Measurements from ENCODE around the gene CYBA. TPM values are rescaled to one million over a fixed set of nuclear protein-coding genes. Genes with fewer than 3 reads are reported as not detected.
"Not testable (repeated sequence)": the region's sequence is repeated elsewhere in the genome, so short reads cannot be mapped to it uniquely, and the experiment has no call there.

The CYBA gene
- polyA plus RNA-seq, 4 donors = 61.1 to 320 (median 175) TPM

GRCh38 chr16:88673716-88674379 lies 23.0 kb upstream of the CYBA start:
- H3K4me3 ChIP-seq (ENCODE audit: low read depth in 1 of 3, low read length in 3 of 3) = no peak overlapping the region
- H3K9me3 ChIP-seq (ENCODE audit: control insufficient read depth in 2 of 2, insufficient read depth in 1 of 2, low read depth in 1 of 2, low read length in 1 of 2) = no peaks in the 10 kb centered on the region
- peaks cover 0 to 8% (median 0%) of the 10 kb centered on the region in 3 donors for H3K36me3 ChIP-seq (ENCODE audit: control insufficient read depth in 3 of 3, insufficient read depth in 2 of 3, low read depth in 1 of 3, low read length in 3 of 3)
- FAIRE-seq = no peak
- no peak for DNase-seq
- H3K27me3 ChIP-seq (ENCODE audit: control insufficient read depth in 3 of 3, insufficient read depth in 3 of 3, low read length in 3 of 3) = peaks cover 0 to 15% (median 0%) of the 10 kb centered on the region in 3 donors
- H3K27ac ChIP-seq (ENCODE audit: low read depth in 1 of 3, low read length in 2 of 3) = no peak overlapping the region
- 86 to 93% (median 93%) methylated on average over 19 of the region's 19 CpGs for WGBS, 3 donors
- no peaks in the 10 kb centered on the region for H3K4me1 ChIP-seq (ENCODE audit: control insufficient read depth in 3 of 3, insufficient read depth in 2 of 3, low read depth in 1 of 3, low read length in 2 of 3)

- H3K36me3 ChIP-seq (ENCODE audit: control insufficient read depth in 3 of 3, insufficient read depth in 2 of 3, low read depth in 1 of 3, low read length in 3 of 3) = peaks cover 0 to 8% (median 0%) of the 10 kb centered on the region in 3 donors
- peaks cover 0 to 5% (median 0%) of the 10 kb centered on the region in 3 donors for H3K27me3 ChIP-seq (ENCODE audit: control insufficient read depth in 3 of 3, insufficient read depth in 3 of 3, low read length in 3 of 3)
- H3K27ac ChIP-seq (ENCODE audit: low read depth in 1 of 3, low read length in 2 of 3) = no peak overlapping the region
- H3K4me1 ChIP-seq (ENCODE audit: control insufficient read depth in 3 of 3, insufficient read depth in 2 of 3, low read depth in 1 of 3, low read length in 2 of 3) = no peaks in the 10 kb centered on the region
- 39 to 69% (median 40%) methylated on average over 11 of the region's 11 CpGs for WGBS, 3 donors
- H3K9me3 ChIP-seq (ENCODE audit: control insufficient read depth in 2 of 2, insufficient read depth in 1 of 2, low read depth in 1 of 2, low read length in 1 of 2) = no peaks in the 10 kb centered on the region
- no peak for FAIRE-seq
- no peak for DNase-seq
- no peak overlapping the region for H3K4me3 ChIP-seq (ENCODE audit: low read depth in 1 of 3, low read length in 3 of 3)
Observed at GRCh38 chr16:88672776-88673175, 21.9 kb upstream of the CYBA start.

DNA sequence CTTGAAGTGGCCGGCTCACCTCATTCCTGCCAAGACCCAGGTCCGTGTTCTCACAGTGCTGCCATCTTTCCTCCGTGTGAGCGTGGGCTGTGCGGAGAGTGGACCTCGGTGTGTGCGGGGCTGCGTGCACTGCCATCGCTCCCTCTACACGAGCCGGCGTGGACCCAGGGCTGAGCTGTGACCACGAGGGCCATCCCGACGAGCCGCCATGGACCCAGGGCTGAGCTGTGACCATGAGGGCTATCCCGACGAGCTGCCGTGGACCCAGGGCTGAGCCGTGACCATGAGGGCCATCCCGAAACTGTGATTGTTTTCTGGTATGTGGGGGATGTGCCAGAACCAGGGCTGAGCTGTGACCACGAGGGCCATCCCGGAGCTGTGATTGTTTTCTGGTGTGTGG lies 21.0 kb upstream of the CYBA start:
- Histone ChIP-seq H3K27me3 (ENCODE audit: control insufficient read depth in 3 of 3, insufficient read depth in 3 of 3, low read length in 3 of 3) (no peaks in the 10 kb centered on the region), H3K4me3 (ENCODE audit: low read depth in 1 of 3, low read length in 3 of 3) (no peak overlapping the region), H3K27ac (ENCODE audit: low read depth in 1 of 3, low read length in 2 of 3) (no peak overlapping the region), H3K4me1 (ENCODE audit: control insufficient read depth in 3 of 3, insufficient read depth in 2 of 3, low read depth in 1 of 3, low read length in 2 of 3) (no peaks in the 10 kb centered on the region), H3K36me3 (ENCODE audit: control insufficient read depth in 3 of 3, insufficient read depth in 2 of 3, low read depth in 1 of 3, low read length in 3 of 3) (peaks cover 0 to 8% (median 0%) of the 10 kb centered on the region in 3 donors), H3K9me3 (ENCODE audit: control insufficient read depth in 2 of 2, insufficient read depth in 1 of 2, low read depth in 1 of 2, low read length in 1 of 2) (no peaks in the 10 kb centered on the region)
- no peak for FAIRE-seq
- 90 to 93% (median 92%) methylated on average over 23 of the region's 23 CpGs for WGBS, 3 donors
- DNase-seq = no peak

- no peak for DNase-seq
- no peak for FAIRE-seq
- peaks cover 0 to 12% (median 0%) of the 10 kb centered on the region in 3 donors for H3K36me3 ChIP-seq (ENCODE audit: control insufficient read depth in 3 of 3, insufficient read depth in 2 of 3, low read depth in 1 of 3, low read length in 3 of 3)
- H3K27ac ChIP-seq (ENCODE audit: low read depth in 1 of 3, low read length in 2 of 3) = no peak overlapping the region
- H3K4me1 ChIP-seq (ENCODE audit: control insufficient read depth in 3 of 3, insufficient read depth in 2 of 3, low read depth in 1 of 3, low read length in 2 of 3) = peaks cover 0 to under 1% (median 0%) of the 10 kb centered on the region in 3 donors
- no peak overlapping the region for H3K4me3 ChIP-seq (ENCODE audit: low read depth in 1 of 3, low read length in 3 of 3)
- H3K27me3 ChIP-seq (ENCODE audit: control insufficient read depth in 3 of 3, insufficient read depth in 3 of 3, low read length in 3 of 3) = no peaks in the 10 kb centered on the region
- WGBS, 3 donors = 82 to 84% (median 83%) methylated on average over 10 of the region's 10 CpGs
- no peaks in the 10 kb centered on the region for H3K9me3 ChIP-seq (ENCODE audit: control insufficient read depth in 2 of 2, insufficient read depth in 1 of 2, low read depth in 1 of 2, low read length in 1 of 2)
Observed at GRCh38 chr16:88669980-88670379, 19.1 kb upstream of the CYBA start.

GRCh38 chr16:88669493-88669892 lies 18.6 kb upstream of the CYBA start:
- H3K4me3 ChIP-seq (ENCODE audit: low read depth in 1 of 3, low read length in 3 of 3); FAIRE-seq; H3K9me3 ChIP-seq (ENCODE audit: control insufficient read depth in 2 of 2, insufficient read depth in 1 of 2, low read depth in 1 of 2, low read length in 1 of 2); H3K4me1 ChIP-seq (ENCODE audit: control insufficient read depth in 3 of 3, insufficient read depth in 2 of 3, low read depth in 1 of 3, low read length in 2 of 3); H3K27ac ChIP-seq (ENCODE audit: low read depth in 1 of 3, low read length in 2 of 3); H3K27me3 ChIP-seq (ENCODE audit: control insufficient read depth in 3 of 3, insufficient read depth in 3 of 3, low read length in 3 of 3); DNase-seq: not testable (repeated sequence)
- peaks cover 0 to 12% (median 0%) of the 10 kb centered on the region in 3 donors for H3K36me3 ChIP-seq (ENCODE audit: control insufficient read depth in 3 of 3, insufficient read depth in 2 of 3, low read depth in 1 of 3, low read length in 3 of 3)
- 93 to 96% (median 93%) methylated on average over 8 of the region's 8 CpGs for WGBS, 3 donors

DNA sequence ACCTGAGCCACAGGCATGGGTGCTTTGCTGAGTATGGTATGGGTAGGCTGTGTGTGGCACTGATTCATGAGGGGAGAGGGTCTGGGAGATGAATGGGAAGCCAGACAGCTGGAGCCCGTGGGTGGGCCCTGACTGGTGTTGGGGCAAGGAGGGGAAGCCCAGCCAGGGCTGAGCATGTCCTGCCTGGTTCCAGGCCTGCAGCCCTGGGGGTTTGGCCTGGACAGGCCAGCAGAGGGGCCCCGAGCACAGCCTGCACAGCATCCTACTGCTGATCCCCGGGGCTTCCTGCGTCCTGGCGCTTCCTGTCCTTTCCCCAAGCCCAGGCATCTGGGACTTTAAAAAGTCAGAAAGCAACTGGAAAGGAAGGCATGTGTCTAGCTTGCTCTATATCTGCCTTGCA lies 16.6 kb upstream of the CYBA start:
- WGBS, 3 donors = 74 to 88% (median 86%) methylated on average over 5 of the region's 5 CpGs
- peaks cover 0 to 5% (median 4%) of the 10 kb centered on the region in 3 donors for H3K4me1 ChIP-seq (ENCODE audit: control insufficient read depth in 3 of 3, insufficient read depth in 2 of 3, low read depth in 1 of 3, low read length in 2 of 3)
- no peaks in the 10 kb centered on the region for H3K27me3 ChIP-seq (ENCODE audit: control insufficient read depth in 3 of 3, insufficient read depth in 3 of 3, low read length in 3 of 3)
- H3K4me3 ChIP-seq (ENCODE audit: low read depth in 1 of 3, low read length in 3 of 3) = no peak overlapping the region
- FAIRE-seq (no peak), DNase-seq (no peak)
- peaks cover 0 to 6% (median 0%) of the 10 kb centered on the region in 3 donors for H3K36me3 ChIP-seq (ENCODE audit: control insufficient read depth in 3 of 3, insufficient read depth in 2 of 3, low read depth in 1 of 3, low read length in 3 of 3)
- no peaks in the 10 kb centered on the region for H3K9me3 ChIP-seq (ENCODE audit: control insufficient read depth in 2 of 2, insufficient read depth in 1 of 2, low read depth in 1 of 2, low read length in 1 of 2)
- no peak overlapping the region for H3K27ac ChIP-seq (ENCODE audit: low read depth in 1 of 3, low read length in 2 of 3)

DNA sequence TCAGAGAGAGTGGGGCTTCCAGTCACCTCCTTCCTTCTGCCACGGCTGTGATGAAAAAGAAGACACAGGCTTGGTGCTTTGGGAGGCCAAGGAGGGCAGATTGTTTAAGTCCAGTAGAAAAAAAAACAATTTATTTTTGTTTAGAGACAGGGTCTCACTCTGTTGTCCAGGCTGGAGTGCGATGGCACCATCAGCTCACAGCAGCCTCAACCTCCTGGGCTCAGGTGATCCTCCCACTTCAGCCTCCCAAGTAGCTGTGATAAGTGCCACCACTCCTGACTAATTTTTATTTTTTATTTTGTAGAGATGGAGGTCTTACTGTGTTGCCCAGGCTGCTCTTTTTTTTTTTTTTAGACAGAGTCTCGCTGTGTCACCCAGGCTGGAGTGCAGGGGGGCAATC lies 14.7 kb upstream of the CYBA start:
- Histone ChIP-seq H3K4me1 (ENCODE audit: control insufficient read depth in 3 of 3, insufficient read depth in 2 of 3, low read depth in 1 of 3, low read length in 2 of 3) (peaks cover 0 to 10% (median 8%) of the 10 kb centered on the region in 3 donors), H3K27ac (ENCODE audit: low read depth in 1 of 3, low read length in 2 of 3) (no peak overlapping the region), H3K27me3 (ENCODE audit: control insufficient read depth in 3 of 3, insufficient read depth in 3 of 3, low read length in 3 of 3) (no peaks in the 10 kb centered on the region), H3K9me3 (ENCODE audit: control insufficient read depth in 2 of 2, insufficient read depth in 1 of 2, low read depth in 1 of 2, low read length in 1 of 2) (no peaks in the 10 kb centered on the region), H3K36me3 (ENCODE audit: control insufficient read depth in 3 of 3, insufficient read depth in 2 of 3, low read depth in 1 of 3, low read length in 3 of 3) (peaks cover 0 to 6% (median 0%) of the 10 kb centered on the region in 3 donors), H3K4me3 (ENCODE audit: low read depth in 1 of 3, low read length in 3 of 3) (no peak overlapping the region)
- WGBS, 3 donors = 94 to 98% (median 94%) methylated on average over 3 of the region's 3 CpGs
- DNase-seq (no peak), FAIRE-seq (no peak)

GRCh38 chr16:88665148-88665547 lies 14.3 kb upstream of the CYBA start:
- H3K4me3 ChIP-seq (ENCODE audit: low read depth in 1 of 3, low read length in 3 of 3) = no peak overlapping the region
- no peaks in the 10 kb centered on the region for H3K27me3 ChIP-seq (ENCODE audit: control insufficient read depth in 3 of 3, insufficient read depth in 3 of 3, low read length in 3 of 3)
- peak in 1 of 2 donors; percentile 50 for DNase-seq
- no peak overlapping the region for H3K27ac ChIP-seq (ENCODE audit: low read depth in 1 of 3, low read length in 2 of 3)
- no peak for FAIRE-seq
- H3K36me3 ChIP-seq (ENCODE audit: control insufficient read depth in 3 of 3, insufficient read depth in 2 of 3, low read depth in 1 of 3, low read length in 3 of 3) = peaks cover 0 to 6% (median 0%) of the 10 kb centered on the region in 3 donors
- H3K9me3 ChIP-seq (ENCODE audit: control insufficient read depth in 2 of 2, insufficient read depth in 1 of 2, low read depth in 1 of 2, low read length in 1 of 2) = no peaks in the 10 kb centered on the region
- H3K4me1 ChIP-seq (ENCODE audit: control insufficient read depth in 3 of 3, insufficient read depth in 2 of 3, low read depth in 1 of 3, low read length in 2 of 3) = peaks cover 0 to 10% (median 8%) of the 10 kb centered on the region in 3 donors
- 45 to 58% (median 47%) methylated on average over 4 of the region's 4 CpGs for WGBS, 3 donors
